ENCODE measurements around the gene ARHGEF26.

The ARHGEF26 gene

GRCh38 chr3:154113609-154114008 lies 7.6 kb upstream of the ARHGEF26 start:
- TF ChIP-seq CTCF (IDR thresholded peaks at IDR 0.05; ENCODE audit: control insufficient read depth, insufficient read depth, low read depth, low read length, missing control alignments): no peak
- no peak overlapping the region for H3K4me3 ChIP-seq (ENCODE audit: control insufficient read depth, low read depth, low read length)
- no peak for DNase-seq (ENCODE audit: low read depth)

GRCh38 chr3:154115332-154115731 lies 5.9 kb upstream of the ARHGEF26 start:
- no peak overlapping the region for H3K4me3 ChIP-seq (ENCODE audit: control insufficient read depth, low read depth, low read length)
- no peak for TF ChIP-seq CTCF (IDR thresholded peaks at IDR 0.05; ENCODE audit: control insufficient read depth, insufficient read depth, low read depth, low read length, missing control alignments)
- DNase-seq (ENCODE audit: low read depth): no peak

- no peak overlapping the region for H3K4me3 ChIP-seq (ENCODE audit: control insufficient read depth, low read depth, low read length)
- DNase-seq (ENCODE audit: low read depth): no peak
- no peak for TF ChIP-seq CTCF (IDR thresholded peaks at IDR 0.05; ENCODE audit: control insufficient read depth, insufficient read depth, low read depth, low read length, missing control alignments)
Measured at GRCh38 chr3:154119951-154120350, 1.2 kb upstream of the ARHGEF26 start.

DNA sequence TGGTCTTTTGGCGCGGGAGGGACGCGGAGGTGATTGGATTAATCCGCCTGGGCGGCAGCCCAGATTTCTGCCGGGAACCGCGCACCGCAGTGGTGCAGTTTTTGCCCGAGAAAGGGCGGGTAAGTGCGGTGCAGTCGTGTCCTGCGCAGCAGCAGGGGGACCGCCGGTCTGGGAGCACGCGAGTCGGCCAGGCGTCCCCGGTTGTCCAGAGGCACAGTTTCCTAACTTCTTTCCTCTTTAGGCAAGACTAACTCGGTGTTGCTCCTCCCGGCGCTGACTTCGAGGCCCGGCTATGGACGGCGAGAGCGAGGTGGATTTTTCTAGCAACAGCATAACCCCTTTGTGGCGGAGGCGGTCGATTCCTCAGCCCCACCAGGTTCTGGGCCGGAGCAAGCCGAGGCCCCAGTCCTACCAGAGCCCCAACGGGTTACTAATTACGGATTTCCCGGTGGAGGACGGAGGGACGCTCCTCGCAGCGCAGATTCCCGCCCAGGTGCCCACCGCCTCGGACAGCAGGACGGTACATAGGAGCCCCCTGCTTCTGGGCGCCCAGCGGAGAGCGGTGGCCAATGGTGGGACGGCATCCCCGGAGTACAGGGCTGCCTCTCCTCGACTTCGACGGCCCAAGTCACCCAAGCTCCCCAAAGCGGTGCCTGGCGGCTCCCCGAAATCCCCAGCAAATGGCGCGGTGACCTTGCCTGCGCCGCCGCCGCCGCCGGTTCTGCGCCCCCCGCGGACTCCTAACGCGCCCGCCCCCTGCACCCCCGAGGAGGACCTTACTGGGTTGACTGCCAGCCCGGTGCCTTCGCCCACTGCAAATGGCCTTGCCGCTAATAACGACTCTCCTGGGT lies 736 bp downstream of the ARHGEF26 start:
- TF ChIP-seq CTCF (IDR thresholded peaks at IDR 0.05; ENCODE audit: control insufficient read depth, insufficient read depth, low read depth, low read length, missing control alignments): no peak
- peak overlapping the region; percentile 76 for H3K4me3 ChIP-seq (ENCODE audit: control insufficient read depth, low read depth, low read length)
- DNase-seq (ENCODE audit: low read depth): no peak

DNA sequence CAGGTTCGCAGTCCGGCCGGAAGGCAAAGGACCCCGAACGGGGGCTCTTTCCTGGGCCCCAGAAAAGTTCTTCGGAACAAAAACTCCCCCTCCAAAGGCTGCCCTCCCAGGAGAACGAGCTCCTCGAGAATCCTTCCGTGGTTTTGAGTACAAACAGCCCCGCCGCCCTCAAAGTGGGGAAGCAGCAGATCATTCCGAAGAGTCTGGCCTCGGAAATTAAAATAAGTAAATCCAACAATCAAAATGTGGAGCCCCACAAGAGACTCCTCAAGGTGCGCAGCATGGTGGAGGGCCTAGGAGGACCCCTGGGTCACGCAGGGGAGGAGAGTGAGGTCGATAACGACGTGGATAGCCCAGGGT lies 1.3 kb downstream of the ARHGEF26 start:
- H3K4me3 ChIP-seq (ENCODE audit: control insufficient read depth, low read depth, low read length): peak overlapping the region; percentile 76
- no peak for DNase-seq (ENCODE audit: low read depth)
- no peak for TF ChIP-seq CTCF (IDR thresholded peaks at IDR 0.05; ENCODE audit: control insufficient read depth, insufficient read depth, low read depth, low read length, missing control alignments)

GRCh38 chr3:154122912-154123559 lies 1.8 kb downstream of the ARHGEF26 start:
- H3K4me3 ChIP-seq (ENCODE audit: control insufficient read depth, low read depth, low read length): peak overlapping the region; percentile 76
- DNase-seq (ENCODE audit: low read depth): no peak
- no peak for TF ChIP-seq CTCF (IDR thresholded peaks at IDR 0.05; ENCODE audit: control insufficient read depth, insufficient read depth, low read depth, low read length, missing control alignments)

All from AG09309 (cell line).